K562 (cell line): ENCODE results near the gene TAGLN3. TPM values are rescaled to one million over a fixed set of nuclear protein-coding genes. Genes with fewer than 3 reads are reported as not detected.

ENCODE experiments used
- ATAC-seq: fragments of 200-7000 bp; cut with Tn5 transposase; 3 replicates; pipeline ENCODE4 v1.9.1; 2020; ENCODE audit warnings: moderate library complexity
- BruUV-seq: library from RNA; stranded (reverse); fragments of 400-500 nt; replicated peaks from 2 replicates; lab custom pipeline; 2021; lab: Mats Ljungman, UMichigan
- CTCF ChIA-PET: fragments of 300-600 bp; formaldehyde crosslinking; extraction: SDS; loops from one replicate; lab custom pipeline; 2021; ENCODE audit warnings: low intra/inter-chr PET ratio; lab: Yijun Ruan, JAX
- POLR2A ChIA-PET: fragments of 300-600, 350-650 bp; sonication (Branson Sonifier 250); formaldehyde crosslinking; extraction: SDS; loops from one replicate; lab custom pipeline; 2021; ENCODE audit warnings: antibody characterized with exemption, inconsistent platforms; lab: Yijun Ruan, JAX
- DNase-seq, 4 experiments: peaks; one replicate each; pipeline versions ENCODE4 v3.0.0 to v3.0.0-alpha.2; 2011 to 2018; ENCODE audit warnings: low spot score in 3 of 4, mixed read lengths in 3 of 4; ENCODE audit errors: extremely low read depth in 1 of 4
- FAIRE-seq: peaks from 2 replicates; lab custom pipeline; 2011; peaks lifted over from hg19 to GRCh38; lab: Jason Lieb, UNC
- H2AFZ ChIP-seq: 2 replicates; pipeline ENCODE4 v1.6.0; 2011; ENCODE audit warnings: low read depth, low read length, control low read depth, inconsistent platforms
- H3K27ac ChIP-seq: fragments of 200-600 bp; 3 replicates; pipeline ENCODE4 v1.8.0; 2011; ENCODE audit warnings: low read depth, mild to moderate bottlenecking, control low read depth, inconsistent platforms, low read length, moderate library complexity, mixed read lengths; ENCODE audit errors: extremely low read depth
- H3K27me3 ChIP-seq, 2 experiments: fragments of 300-600 bp in 1 of 2; 2 replicates in 1 of 2; 3 replicates in 1 of 2; pipeline versions ENCODE4 v1.6.0 to v1.8.0; 2011; ENCODE audit warnings: inconsistent platforms in 2 of 2, low read length in 2 of 2, mild to moderate bottlenecking in 1 of 2, mixed read lengths in 1 of 2, moderate library complexity in 1 of 2; ENCODE audit not compliant: control insufficient read depth in 2 of 2, insufficient read depth in 2 of 2
- H3K36me3 ChIP-seq: fragments of 300-600 bp; 3 replicates; pipeline ENCODE4 v1.8.0; 2011; ENCODE audit warnings: mild to moderate bottlenecking, low read length, inconsistent platforms; ENCODE audit not compliant: control insufficient read depth, insufficient read depth
- H3K4me1 ChIP-seq, 2 experiments: fragments of 200-600 bp in 1 of 2; replicated peaks in 1 of 2; 2 replicates in 1 of 2; 3 replicates in 1 of 2; pipeline versions ENCODE4 v1.5.1 to v1.8.0; 2011; ENCODE audit warnings: inconsistent platforms in 2 of 2, low read length in 2 of 2, mild to moderate bottlenecking in 1 of 2, mixed read lengths in 1 of 2, moderate library complexity in 1 of 2; ENCODE audit not compliant: control insufficient read depth in 2 of 2, insufficient read depth in 2 of 2
- H3K4me2 ChIP-seq: 2 replicates; pipeline ENCODE4 v1.6.1; 2011; ENCODE audit warnings: low read length, control low read depth, inconsistent platforms, mixed read lengths; ENCODE audit not compliant: insufficient read depth
- H3K4me3 ChIP-seq: fragments of 200-600 bp; sonication (generic), shearing (Covaris generic); 2 replicates; pipeline ENCODE4 v1.5.1; 2016; ENCODE audit warnings: control low read depth, inconsistent platforms
- H3K79me2 ChIP-seq: fragments of 200-600 bp; 3 replicates; pipeline ENCODE4 v1.8.0; 2011; ENCODE audit warnings: low read length, inconsistent platforms; ENCODE audit not compliant: control insufficient read depth, insufficient read depth
- H3K9ac ChIP-seq, 2 experiments: 2 replicates each; pipeline versions ENCODE4 v1.6.0 to v1.6.1; 2011; ENCODE audit warnings: low read depth in 2 of 2, low read length in 2 of 2, control low read depth in 1 of 2, inconsistent platforms in 1 of 2, mild to moderate bottlenecking in 1 of 2, mixed read lengths in 1 of 2; ENCODE audit not compliant: insufficient read depth in 1 of 2
- H3K9me1 ChIP-seq: one replicate; pipeline ENCODE4 v1.6.0; 2011; ENCODE audit warnings: inconsistent platforms, mild to moderate bottlenecking, low read length, moderate library complexity; ENCODE audit not compliant: control insufficient read depth, insufficient read depth
- H3K9me3 ChIP-seq: replicated peaks from 2 replicates; pipeline ENCODE4 v1.5.1; 2011; ENCODE audit warnings: low read depth, low read length, inconsistent platforms; ENCODE audit not compliant: control insufficient read depth, insufficient read depth
- H4K20me1 ChIP-seq: replicated peaks from 2 replicates; pipeline ENCODE4 v1.6.1; 2011; ENCODE audit warnings: low read length, inconsistent platforms, mixed read lengths; ENCODE audit not compliant: control insufficient read depth, insufficient read depth
- CBFA2T2 ChIP-seq: fragments of 450-650 bp; conservative IDR thresholded peaks from 2 replicates; pipeline ENCODE4 v1.6.1; 2017; ENCODE audit warnings: mild to moderate bottlenecking
- ELK3 ChIP-seq: fragments of 450-650 bp; formaldehyde crosslinking; IDR thresholded peaks from 2 replicates; pipeline ENCODE4 v1.4.0; 2020; ENCODE audit warnings: mild to moderate bottlenecking
- FOXA3 ChIP-seq, 2 experiments: fragments of 450-650 bp in 1 of 2; sonication (generic) in 1 of 2; formaldehyde crosslinking; IDR thresholded peaks in 1 of 2; conservative IDR thresholded peaks in 1 of 2; 2 replicates each; pipeline versions ENCODE4 v1.4.0 to v1.8.0; 2020 to 2022; ENCODE audit warnings: mild to moderate bottlenecking in 2 of 2, missing genetic modification reagents in 1 of 2
- NR2C2 ChIP-seq, 2 experiments: fragments of 200-800 bp in 1 of 2; sonication (Bioruptor generic) in 1 of 2; sonication (generic) in 1 of 2; formaldehyde crosslinking in 1 of 2; IDR thresholded peaks; 2 replicates each; pipeline versions ENCODE4 v1.6.1 to v1.8.0; 2016 to 2022; ENCODE audit warnings: mild to moderate bottlenecking in 1 of 2, missing compliant biosample characterization in 1 of 2, missing genetic modification characterization in 1 of 2, missing genetic modification reagents in 1 of 2
- POLR3G ChIP-seq: IDR thresholded peaks from 2 replicates; pipeline ENCODE4 v1.6.1; 2011; ENCODE audit not compliant: insufficient read length, insufficient replicate concordance; ENCODE audit errors: extremely low read depth
- PRMT5 ChIP-seq: sonication (generic); formaldehyde crosslinking; IDR thresholded peaks from 2 replicates; pipeline ENCODE4 v1.5.0; 2020; ENCODE audit warnings: missing genetic modification reagents
- RBBP5 ChIP-seq: fragments of 200-600 bp; sonication (generic); IDR thresholded peaks from 2 replicates; pipeline ENCODE4 v1.6.1; 2012; ENCODE audit warnings: borderline replicate concordance, mild to moderate bottlenecking, low read length, control low read depth, inconsistent platforms; ENCODE audit not compliant: insufficient read depth, poor library complexity, severe bottlenecking
- SMAD4 ChIP-seq: fragments of 250-450 bp; sonication (Bioruptor Pico); conservative IDR thresholded peaks from 2 replicates; pipeline ENCODE4 v1.8.0; 2021; ENCODE audit warnings: inconsistent platforms, mild to moderate bottlenecking, moderate library complexity
- SRSF3 ChIP-seq: fragments of 200-400 bp; formaldehyde crosslinking; IDR thresholded peaks from 2 replicates; pipeline ENCODE4 v1.6.1; 2016; ENCODE audit warnings: mild to moderate bottlenecking, low read length, moderate library complexity; ENCODE audit not compliant: insufficient read depth
- TARDBP ChIP-seq: fragments of 450-650 bp; IDR thresholded peaks from 2 replicates; pipeline ENCODE4 v1.6.1; 2016
- WGBS: fragments of 100-300 bp; shearing (Covaris generic); methylation state at CpG from one replicate; pipeline ENCODE4 v1.1.6; 2016; ENCODE audit warnings: low coverage, mixed read lengths; ENCODE audit not compliant: insufficient coverage; ENCODE audit errors: missing lambda C conversion rate; 5-methylcytosine and 5-hydroxymethylcytosine counted together
- in situ Hi-C: fragments of 300-500 bp; cut with MboI; formaldehyde crosslinking; loops from 4 replicates; pipeline ENCODE4 v1.15.0; 2018; ENCODE audit warnings: inconsistent platforms, mixed read lengths
- intact Hi-C: fragments of 100-400 bp; cut with micrococcal nuclease; formaldehyde crosslinking; loops from 2 replicates; pipeline ENCODE4 v1.14.2; 2022
- polyA plus RNA-seq, 8 experiments: library from polyadenylated mRNA; depleted of rRNA in 4 of 8; stranded (reverse) in 5 of 8; unstranded in 3 of 8; fragments of >200 nt; fragmentation: Nextera tagmentation in 2 of 8; fragmentation: Illumina TruSeq in 1 of 8; extraction: Ambion mirVana in 2 of 8; extraction: Trizol in 1 of 8; gene quantifications; 2 replicates each; pipeline versions ENCODE4 v1.2.1 to v1.2.3, GENCODE V29; 2011 to 2014; ENCODE audit warnings: inconsistent platforms in 1 of 8, missing spikeins in 1 of 8
- total RNA-seq, 7 experiments: library from RNA; depleted of rRNA in 6 of 7; stranded (reverse); fragments of >200 nt in 6 of 7; fragmentation: Illumina TruSeq in 2 of 7; extraction: Trizol in 2 of 7; gene quantifications; 2 replicates each; pipeline versions ENCODE4 v1.2.1 to v1.2.3, GENCODE V29; 2011 to 2021; ENCODE audit warnings: low replicate concordance in 1 of 7

Gene TAGLN3
- total and polyA plus RNA-seq, 9 of the 15 experiments (the other 6 are each of a cell fraction or from before 2014, with no cell fraction given) = 0.06 TPM; not detected in 7

- TF ChIP-seq ELK3 (CRISPR knock-in tag) = no peak
- TF ChIP-seq POLR3G = no peak
- TF ChIP-seq SMAD4 (CRISPR knock-in tag) = no peak
- TF ChIP-seq PRMT5 = no peak
- no peak for TF ChIP-seq FOXA3 (CRISPR knock-in tag; conservative IDR thresholded peaks at IDR 0.05 in 1 of 2, IDR thresholded peaks at IDR 0.05 in 1 of 2)
- no peak for TF ChIP-seq SRSF3
- no peak for TF ChIP-seq RBBP5
- TF ChIP-seq, all 486 proteins: peak for 0
These were observed 37.1 kb upstream of the TAGLN3 start (continued) for GRCh38 chr3:111961461-111962164.

- Histone ChIP-seq H4K20me1 (no peaks in the 10 kb centered on the region), H3K4me3 (no peak overlapping the region), H3K4me1 (no peaks in the 10 kb centered on the region), H3K79me2 (no peaks in the 10 kb centered on the region), H3K9me1 (no peaks in the 10 kb centered on the region), H3K27me3 (no peaks in the 10 kb centered on the region), H3K9ac (no peak overlapping the region)
- DNase-seq (no peak), ATAC-seq (no peak)
- BruUV-seq = no TSS peak
- in situ Hi-C loops = loop anchor here (5.0 kb wide), 1 partner anchor 251 kb away; no protein-coding TSS in a partner anchor
- no peak for TF ChIP-seq NR2C2 (CRISPR knock-in tag; IDR thresholded peaks at IDR 0.05)
- no peak for TF ChIP-seq NR2C2 (tag; IDR thresholded peaks at IDR 0.05)
- TF ChIP-seq CBFA2T2 = no peak
- TF ChIP-seq TARDBP = no peak
- TF ChIP-seq, all 486 proteins: peak for 0
- 0% methylated on average over 1 of the region's 1 CpG for WGBS
- H3K9me3 ChIP-seq = no peaks in the 10 kb centered on the region
- FAIRE-seq = no peak
- intact Hi-C loops = no loop called here
- H3K36me3 ChIP-seq = no peaks in the 10 kb centered on the region
- H3K4me2 ChIP-seq = no peak overlapping the region
- ChIA-PET POLR2A (no interaction called here), CTCF (no interaction called here)
- no peak overlapping the region for H3K27ac ChIP-seq
- no peak overlapping the region for H2AFZ ChIP-seq
These were observed 35.3 kb upstream of the TAGLN3 start for GRCh38 chr3:111963424-111963823.
